Epithelial cell of esophagus (primary cell): ENCODE data around the gene ZNF708.
A peak's percentile ranks its signal among the peaks of the same experiment; 100 is the strongest.
"Not testable (repeated sequence)": the region's sequence is repeated elsewhere in the genome, so short reads cannot be mapped to it uniquely, and the experiment has no call there.

ENCODE experiments used
- DNase-seq: peaks from one replicate; pipeline ENCODE4 v3.0.0; 2010; ENCODE audit warnings: low read depth
- H3K4me3 ChIP-seq: 2 replicates; pipeline ENCODE4 v1.5.1; 2011; ENCODE audit warnings: mild to moderate bottlenecking, low read length, control low read depth
- TF ChIP-seq, protein P1 (sequence below): IDR thresholded peaks from 2 replicates; pipeline ENCODE4 v1.5.1; 2011; ENCODE audit warnings: low read depth, mild to moderate bottlenecking, low read length, control low read depth, inconsistent platforms; ENCODE audit not compliant: insufficient read depth; ENCODE audit errors: missing control alignments

Gene ZNF708

DNA sequence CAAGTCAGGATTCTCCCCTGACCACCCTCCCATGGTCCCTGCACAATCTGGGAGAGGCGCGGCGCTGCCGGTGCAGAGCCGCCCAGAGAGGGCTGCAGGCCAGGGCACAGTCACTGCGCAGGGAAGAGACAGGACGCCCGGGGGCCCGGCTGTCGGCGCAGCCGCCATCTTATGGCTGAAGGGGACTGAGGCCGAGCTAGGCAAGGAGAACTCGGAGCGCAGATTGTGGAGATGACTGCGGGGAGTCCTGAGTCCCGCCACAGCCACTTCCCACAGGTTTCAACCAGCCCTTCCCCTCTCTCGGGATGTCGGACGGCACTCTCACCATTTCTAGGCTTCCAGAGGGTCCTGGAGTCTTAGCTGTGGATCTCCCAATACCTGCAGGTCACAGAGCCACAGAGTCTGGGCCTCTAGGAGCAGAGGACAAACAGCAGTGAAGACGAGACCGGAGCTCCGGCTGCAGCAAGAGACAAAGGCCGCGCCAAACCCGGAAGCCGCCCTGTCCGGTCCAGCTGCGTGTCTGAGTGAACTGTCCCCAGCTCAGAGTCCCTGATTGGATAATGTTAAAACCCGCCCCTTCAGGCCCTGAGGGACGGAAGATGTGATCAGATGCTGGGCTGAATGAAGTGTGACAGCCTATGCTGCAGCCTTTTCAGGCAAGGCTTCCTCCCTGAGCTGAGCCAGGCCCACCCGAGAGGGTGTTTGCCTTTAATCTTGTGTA is at the start of gene ZNF708:
Gene ZNF708 (minus strand): TSS at position 526 of the 721 bp plus-strand sequence. CDS start 198 bp downstream, at position 328.
- DNase-seq = peak; percentile 90
- peak within 1 kb of the TSS; percentile 98 for H3K4me3 ChIP-seq
- TF ChIP-seq, protein P1, sequence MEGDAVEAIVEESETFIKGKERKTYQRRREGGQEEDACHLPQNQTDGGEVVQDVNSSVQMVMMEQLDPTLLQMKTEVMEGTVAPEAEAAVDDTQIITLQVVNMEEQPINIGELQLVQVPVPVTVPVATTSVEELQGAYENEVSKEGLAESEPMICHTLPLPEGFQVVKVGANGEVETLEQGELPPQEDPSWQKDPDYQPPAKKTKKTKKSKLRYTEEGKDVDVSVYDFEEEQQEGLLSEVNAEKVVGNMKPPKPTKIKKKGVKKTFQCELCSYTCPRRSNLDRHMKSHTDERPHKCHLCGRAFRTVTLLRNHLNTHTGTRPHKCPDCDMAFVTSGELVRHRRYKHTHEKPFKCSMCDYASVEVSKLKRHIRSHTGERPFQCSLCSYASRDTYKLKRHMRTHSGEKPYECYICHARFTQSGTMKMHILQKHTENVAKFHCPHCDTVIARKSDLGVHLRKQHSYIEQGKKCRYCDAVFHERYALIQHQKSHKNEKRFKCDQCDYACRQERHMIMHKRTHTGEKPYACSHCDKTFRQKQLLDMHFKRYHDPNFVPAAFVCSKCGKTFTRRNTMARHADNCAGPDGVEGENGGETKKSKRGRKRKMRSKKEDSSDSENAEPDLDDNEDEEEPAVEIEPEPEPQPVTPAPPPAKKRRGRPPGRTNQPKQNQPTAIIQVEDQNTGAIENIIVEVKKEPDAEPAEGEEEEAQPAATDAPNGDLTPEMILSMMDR = no peak

DNA sequence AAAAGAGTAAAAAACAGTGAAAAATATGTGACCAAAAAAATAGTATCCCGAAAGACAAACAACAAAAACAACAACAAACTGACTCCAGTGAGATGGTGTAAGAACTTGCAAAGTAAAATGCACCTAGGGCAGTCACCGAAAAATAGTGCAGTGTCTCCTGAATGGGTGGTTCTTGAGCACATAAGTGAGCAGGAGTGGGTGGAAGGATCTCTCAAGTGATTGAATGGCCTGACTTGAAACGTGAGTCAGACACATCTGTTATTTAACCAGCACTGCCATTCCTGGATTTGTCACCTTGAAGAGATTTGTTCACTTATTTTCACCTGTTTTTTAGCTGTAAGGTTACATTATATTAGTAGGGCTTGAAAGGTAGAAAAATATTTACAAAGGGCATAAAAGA is 33.1 kb upstream of the ZNF708 start:
- peak; percentile 1 for DNase-seq
- TF ChIP-seq, protein P1 = no peak
- no peak overlapping the region for H3K4me3 ChIP-seq

DNA sequence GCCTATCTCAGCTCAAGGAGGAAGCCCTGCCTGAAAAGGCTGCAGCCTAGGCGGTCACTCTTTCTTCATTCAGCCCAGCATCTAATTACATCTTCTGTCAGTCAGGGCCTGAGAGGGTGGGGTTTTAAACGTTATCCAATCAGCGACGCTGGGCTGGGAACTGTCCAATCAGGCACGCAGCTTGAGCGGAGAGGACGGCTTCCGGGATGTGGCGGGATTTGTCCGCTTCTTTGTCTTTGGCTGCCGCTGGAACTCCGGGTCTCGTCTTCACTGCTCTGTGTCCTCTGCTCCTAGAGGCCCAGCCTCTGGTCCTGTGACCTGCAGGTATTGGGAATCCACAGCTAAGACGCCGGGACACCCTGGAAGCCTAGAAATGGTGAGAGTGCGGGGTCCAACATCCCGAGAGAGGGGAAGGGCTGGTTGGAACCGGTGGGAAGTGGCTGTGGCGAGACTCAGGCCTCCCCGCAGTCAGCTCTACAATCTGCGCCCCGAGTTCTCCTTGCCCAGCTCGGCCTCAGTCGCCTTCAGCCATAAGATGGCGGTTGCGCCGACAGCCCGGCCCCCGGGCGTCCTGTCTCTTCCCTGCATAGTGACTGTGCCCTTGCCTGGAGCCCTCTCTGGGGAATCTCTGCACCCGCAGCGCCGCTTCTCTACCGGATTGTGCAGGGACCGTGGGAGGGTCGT is 29.7 kb upstream of the ZNF708 start, which contains the start of gene ZNF738:
Gene ZNF738 (plus strand): TSS at position 233 of the 684 bp plus-strand sequence. CDS start 141 bp downstream, at position 374.
- peak within 1 kb of the TSS; percentile 87 for H3K4me3 ChIP-seq
- DNase-seq = peak; percentile 96
- TF ChIP-seq, protein P1 = no peak

DNA sequence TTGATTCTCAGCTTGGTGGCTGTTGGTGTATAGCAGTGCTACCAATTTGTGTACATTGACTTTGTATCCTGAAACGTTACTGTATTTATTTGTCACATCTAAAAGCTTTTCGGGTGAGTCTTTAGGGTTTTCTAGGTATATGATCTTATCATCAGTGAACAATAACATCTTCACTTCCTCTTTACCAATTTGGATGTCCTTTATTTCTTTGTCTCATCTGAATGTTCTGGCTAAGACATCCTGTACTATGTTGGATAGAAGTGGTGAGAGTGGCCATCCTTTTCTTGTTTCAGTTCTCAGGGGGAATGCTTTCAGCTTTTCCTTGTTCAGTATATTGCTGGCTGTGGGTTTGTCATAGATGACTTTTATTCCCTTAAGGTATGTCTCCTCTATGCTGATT is 23.6 kb upstream of the ZNF708 start:
- DNase-seq = no peak
- no peak overlapping the region for H3K4me3 ChIP-seq
- TF ChIP-seq, protein P1 = no peak

DNA sequence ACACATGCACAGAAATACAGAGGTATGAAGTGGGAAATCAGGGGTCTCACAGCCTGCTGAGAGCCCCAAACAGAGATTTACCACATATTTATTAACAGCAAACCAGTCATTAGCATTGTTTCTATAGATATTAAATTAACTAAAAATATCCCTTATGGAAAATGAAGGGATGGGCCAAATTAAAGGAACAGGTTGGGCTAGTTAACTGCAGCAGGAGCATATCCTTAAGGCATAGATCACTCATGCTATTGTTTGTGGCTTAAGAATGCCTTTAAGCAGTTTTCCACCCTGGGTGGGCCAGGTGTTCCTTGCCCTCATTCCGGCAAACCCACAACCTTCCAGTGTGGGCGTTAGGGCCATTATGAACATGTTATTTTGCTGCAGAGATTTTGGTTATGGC is 15.6 kb upstream of the ZNF708 start:
- DNase-seq, H3K4me3 ChIP-seq: not testable (repeated sequence)

DNA sequence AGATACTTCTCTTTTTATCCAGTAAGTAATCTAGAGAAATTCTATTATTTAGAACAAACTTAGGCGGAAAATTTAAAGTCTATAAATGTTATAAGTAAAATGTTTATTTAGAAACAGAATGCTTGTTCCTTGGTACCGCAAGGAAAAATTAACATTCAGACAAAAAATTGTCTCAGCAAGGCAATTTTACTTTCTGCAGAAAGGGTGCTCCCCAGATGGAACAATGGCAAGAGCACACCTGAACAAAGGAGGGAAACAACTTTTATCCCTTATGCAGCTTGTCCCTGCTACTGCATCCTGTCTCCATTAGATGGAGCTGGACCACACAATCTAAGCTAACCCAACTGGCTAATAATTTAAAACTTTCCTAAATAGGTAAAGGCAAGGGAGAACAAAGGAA is 6.5 kb upstream of the ZNF708 start:
- no peak for DNase-seq
- TF ChIP-seq, protein P1 = no peak
- no peak overlapping the region for H3K4me3 ChIP-seq

DNA sequence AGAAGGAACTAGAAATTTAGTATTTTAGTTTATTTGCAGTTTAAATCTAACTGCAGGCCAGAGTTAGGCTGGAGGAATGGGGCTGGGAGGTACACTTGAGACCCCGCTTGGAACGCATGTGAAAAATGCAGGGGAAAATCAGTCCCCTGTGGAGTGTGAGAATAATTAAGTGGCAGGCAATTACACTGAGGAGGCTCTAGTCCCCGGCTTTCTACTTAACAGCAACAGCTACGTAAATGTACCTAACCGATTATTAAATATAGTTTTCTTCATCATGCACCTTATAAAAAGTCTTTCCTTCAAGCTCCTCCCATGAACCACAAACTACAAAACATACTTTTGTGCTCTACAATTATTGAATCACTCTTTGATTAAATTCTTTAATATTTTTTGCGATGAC is 804 bp downstream of the ZNF708 start:
- H3K4me3 ChIP-seq = peak overlapping the region; percentile 98
- TF ChIP-seq, protein P1 = no peak
- DNase-seq = peak; percentile 2
